ENCODE data around the gene SPACA6.
A peak's percentile ranks its signal among the peaks of the same experiment; 100 is the strongest.
"Not testable (repeated sequence)": the region's sequence is repeated elsewhere in the genome, so short reads cannot be mapped to it uniquely, and the experiment has no call there.

Gene SPACA6

GRCh38 chr19:51706885-51707284 lies 13.8 kb downstream of the SPACA6 start:
- no peak for DNase-seq

GRCh38 chr19:51708811-51709210 lies 15.7 kb downstream of the SPACA6 start:
- DNase-seq = no peak

- DNase-seq = no peak
Observed at GRCh38 chr19:51709575-51709974, 16.4 kb downstream of the SPACA6 start.

- DNase-seq = no peak
Observed at GRCh38 chr19:51710163-51710562, 17.0 kb downstream of the SPACA6 start.

GRCh38 chr19:51711702-51712101 lies 18.6 kb downstream of the SPACA6 start:
- no peak for DNase-seq

- DNase-seq = peak; percentile 37
Observed at GRCh38 chr19:51712461-51713081, 19.4 kb downstream of the SPACA6 start.

DNA sequence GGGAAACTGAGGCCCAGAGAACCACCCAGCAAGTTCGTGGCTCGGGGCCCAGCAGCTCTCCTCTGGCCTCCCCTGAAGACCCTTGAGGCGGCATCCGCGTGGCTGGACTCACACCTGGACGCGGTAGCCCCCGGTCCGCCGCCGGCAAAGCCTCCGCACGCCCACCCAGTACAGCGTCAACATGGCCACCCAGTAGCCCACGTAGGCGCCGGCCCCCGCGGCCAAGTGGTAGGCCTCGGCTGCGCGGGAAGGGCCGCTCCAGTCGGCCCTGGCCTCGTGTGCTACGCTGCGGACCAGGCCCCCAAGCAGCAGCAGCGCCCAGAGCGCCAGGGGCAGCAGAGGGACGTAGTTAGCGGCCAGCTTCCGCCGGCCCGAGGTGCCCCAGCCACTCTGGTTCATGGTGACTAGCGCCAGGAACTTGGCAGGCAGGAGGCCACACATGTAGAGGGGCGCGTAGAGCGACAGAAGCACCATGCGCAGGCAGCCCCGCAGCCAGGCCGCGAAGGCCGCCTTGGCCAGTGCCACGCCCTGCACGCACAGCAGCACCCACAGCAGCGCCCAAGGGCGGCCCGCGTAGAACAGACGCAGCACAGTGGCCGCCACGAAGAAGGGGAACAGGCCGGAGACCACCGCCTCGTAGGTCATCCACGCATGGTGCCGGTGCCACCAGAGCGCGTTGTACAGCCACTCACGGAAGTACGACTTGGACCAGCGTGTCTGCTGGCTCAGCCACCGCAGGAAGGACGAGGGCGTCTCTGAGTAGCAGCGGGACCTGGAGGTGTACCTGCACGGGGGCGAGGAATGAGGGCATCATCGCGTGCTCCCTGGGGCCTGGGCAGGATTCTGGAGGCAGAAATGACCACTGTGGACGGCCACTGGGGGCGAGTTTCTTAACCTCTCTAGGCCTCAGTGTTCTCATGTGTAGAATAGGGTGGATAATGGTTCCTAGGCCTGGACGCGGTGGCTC lies 20.5 kb downstream of the SPACA6 start:
- no peak for DNase-seq

GRCh38 chr19:51714848-51715247 lies 21.7 kb downstream of the SPACA6 start:
- no peak for DNase-seq

DNA sequence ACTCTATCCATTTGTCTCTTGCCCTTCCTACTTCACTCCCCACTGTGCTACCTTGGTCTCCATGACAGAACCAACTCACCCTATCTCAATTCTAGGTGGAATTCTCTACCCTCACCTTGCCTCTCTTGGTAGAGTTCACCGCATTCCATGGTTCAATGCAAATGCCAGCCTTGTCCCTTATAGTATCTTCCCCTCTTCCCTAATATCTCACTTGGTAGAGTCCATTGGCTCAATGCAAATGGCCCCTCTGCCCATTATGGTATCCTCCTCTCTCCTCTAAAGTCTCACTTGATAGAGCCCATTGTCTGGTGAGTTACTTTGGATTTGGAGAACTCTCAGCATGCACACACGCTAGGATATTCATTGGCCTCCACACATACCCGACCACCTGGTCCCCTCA lies 22.7 kb downstream of the SPACA6 start:
- DNase-seq = no peak

GRCh38 chr19:51716925-51717324 lies 23.8 kb downstream of the SPACA6 start:
- DNase-seq = no peak

GRCh38 chr19:51719251-51719988 lies 26.3 kb downstream of the SPACA6 start:
- no peak for DNase-seq

DNA sequence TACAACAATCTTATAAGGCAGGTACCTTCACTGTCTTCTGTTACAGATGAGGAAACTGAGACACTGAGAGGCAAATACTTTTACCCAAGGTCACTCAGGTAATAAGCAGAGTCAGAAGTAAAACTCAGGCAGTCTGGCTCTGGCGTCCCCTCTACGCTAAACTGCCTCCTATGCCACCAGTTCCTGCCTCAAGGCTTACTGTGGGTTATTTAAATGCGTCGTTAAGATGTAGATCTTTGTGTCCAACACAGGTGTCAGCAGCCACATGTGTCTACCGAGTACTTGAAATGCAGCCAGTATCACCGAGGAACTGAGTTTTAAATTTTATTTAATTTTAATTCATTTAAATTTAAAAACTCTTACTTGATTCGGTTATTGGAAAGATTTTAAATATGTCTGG lies 28.8 kb downstream of the SPACA6 start:
- no peak for DNase-seq

DNA sequence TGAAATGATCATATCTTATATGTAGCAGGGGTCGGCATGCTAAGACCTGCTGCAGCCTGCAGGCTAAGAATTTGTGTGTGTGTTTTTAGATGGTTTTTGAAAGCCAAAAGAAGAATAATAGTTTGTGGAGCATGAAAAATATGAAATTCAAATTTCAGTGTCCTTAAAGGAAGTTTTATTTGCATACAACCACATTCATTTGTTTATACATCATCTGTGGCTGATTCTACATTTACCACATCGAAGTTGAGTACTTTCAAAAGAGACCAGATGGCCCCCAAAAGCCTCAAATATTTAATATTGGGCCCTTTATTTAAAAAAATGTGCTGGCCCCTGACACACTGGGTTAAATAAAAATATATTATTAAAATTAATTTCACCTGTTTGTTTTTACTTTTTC lies 29.4 kb downstream of the SPACA6 start:
- no peak for DNase-seq

DNA sequence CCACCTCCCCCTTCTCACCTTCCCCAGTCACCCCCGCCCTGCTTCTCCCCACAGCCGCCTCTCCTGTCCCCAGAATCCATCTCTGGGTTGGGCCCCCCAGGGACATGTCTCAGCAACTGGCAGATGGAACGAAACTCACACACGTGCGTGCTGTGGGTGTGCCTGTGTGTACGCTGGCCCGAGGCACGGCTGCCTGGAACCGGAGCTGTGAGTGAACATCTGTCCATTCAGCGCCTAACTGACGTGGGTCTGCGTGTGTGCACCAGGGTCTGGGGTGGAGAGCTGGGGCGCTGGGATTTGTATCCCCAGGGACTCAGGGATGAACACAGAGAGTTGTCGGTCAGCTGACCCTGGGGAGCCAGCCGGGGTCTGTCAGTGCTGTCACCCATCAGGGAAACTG lies 31.4 kb downstream of the SPACA6 start:
- no peak for DNase-seq

DNA sequence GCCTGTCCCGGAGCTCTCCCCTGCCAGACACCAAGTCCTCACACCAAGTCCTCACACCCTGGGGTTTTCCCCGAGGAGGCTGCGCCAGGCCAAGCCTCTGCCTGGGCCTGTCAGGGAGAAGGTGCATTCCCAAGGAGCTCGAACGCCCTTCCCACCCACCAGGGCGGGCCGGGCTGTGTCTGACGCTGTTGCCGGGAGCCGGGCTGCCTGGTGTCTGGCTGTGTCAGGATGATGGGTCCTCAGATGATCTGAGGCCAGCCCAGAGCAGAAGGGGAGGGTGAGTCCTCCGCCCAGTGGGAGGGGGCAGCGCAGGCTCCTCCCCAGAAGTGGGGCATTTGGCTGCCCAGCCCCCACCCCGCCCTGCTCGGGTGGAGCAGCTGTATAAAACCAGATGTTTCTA lies 32.9 kb downstream of the SPACA6 start:
- DNase-seq = no peak

- no peak for DNase-seq
Observed at GRCh38 chr19:51727349-51727880, 34.3 kb downstream of the SPACA6 start.

DNA sequence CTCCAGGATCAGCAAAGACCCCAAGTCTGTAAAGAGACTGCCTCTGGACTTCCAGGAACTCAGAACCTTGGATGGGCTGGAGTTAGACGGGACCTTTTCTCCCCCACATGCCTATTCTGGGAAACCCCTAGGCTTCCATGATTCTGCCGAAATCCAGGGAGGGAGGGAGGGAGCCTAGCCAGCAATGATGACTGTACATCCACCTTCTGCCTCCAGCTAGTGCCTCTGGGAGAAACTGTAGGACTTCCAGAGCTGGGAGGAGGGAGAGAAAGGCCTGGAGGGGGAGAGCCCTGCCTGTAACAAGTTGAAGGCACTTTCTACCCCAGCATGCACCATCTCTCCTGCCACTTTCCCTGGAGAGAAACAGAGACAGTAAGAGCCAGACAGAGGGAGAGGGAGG lies 36.7 kb downstream of the SPACA6 start:
- no peak for DNase-seq

DNA sequence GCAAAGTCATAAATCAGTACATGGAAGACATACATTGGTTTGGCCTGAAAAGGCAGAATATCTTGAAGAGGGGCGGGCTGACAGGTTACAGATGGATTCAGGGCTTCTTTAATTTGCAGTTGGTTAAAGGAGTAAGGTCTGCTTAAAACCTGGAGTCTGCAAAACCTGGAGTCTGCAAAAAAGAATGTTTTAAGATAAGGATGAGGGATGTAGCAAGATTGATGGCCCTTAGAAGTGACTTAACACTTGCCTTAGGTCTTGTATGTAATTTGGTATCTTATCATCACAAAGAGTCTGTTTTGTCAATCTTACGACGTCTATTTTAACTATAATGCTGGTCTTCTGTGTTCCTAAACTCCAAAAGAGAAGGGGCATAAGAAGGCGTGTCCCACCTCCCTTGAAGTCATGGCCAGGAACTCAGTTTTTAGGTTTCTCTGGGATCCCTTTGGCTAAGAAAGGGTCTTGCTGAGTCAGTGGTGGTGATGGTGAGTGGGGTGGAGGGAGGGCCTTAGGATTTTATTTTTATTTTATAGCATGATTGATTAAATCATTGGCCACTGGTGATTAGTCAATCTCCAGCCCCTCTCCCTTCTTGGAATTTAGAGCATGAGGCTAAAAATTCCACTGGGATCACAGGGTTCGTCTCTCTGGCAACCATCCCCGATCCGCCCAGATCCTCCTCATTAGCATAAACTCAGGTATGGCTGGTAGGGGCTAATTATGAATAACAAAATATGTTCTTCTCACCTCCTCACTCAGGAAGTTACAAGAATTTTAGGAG lies 40.8 kb downstream of the SPACA6 start:
- no peak for DNase-seq

GRCh38 chr19:51735759-51736449 lies 42.8 kb downstream of the SPACA6 start:
- DNase-seq = no peak

DNA sequence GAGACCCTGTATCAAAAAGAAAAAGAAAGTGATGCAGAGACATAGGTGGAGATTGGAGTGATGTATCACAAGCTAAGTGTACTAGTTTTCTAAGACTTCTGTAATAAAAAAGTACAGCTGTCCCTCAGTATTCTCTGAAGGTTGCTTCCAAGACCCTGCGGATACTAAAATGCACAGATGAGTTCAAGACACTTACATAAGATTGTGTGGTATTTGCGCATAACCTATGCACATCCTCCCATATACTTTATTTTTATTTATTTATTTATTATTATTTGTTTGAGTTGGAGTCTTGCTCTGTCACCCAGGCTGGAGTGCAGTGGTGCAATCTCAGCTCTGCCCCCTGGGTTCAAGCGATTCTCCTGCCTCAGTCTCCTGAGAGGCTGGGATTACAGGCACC lies 44.3 kb downstream of the SPACA6 start:
- no peak for DNase-seq

GRCh38 chr19:51737924-51738323 lies 44.8 kb downstream of the SPACA6 start:
- DNase-seq = no peak

GRCh38 chr19:51738523-51738922 lies 45.4 kb downstream of the SPACA6 start:
- not testable (repeated sequence) for DNase-seq
